GM19035 (cell line): ENCODE data around the gene CSMD2.
"Not testable (repeated sequence)": the region's sequence is repeated elsewhere in the genome, so short reads cannot be mapped to it uniquely, and the experiment has no call there.

Experiments
- ATAC-seq: cut with Tn5 transposase; IDR thresholded peaks from one replicate; pipeline ENCODE4 v1.9.1; 2021; ENCODE audit not compliant: unreplicated experiment

CSMD2 gene

GRCh38 chr1:34055818-34056217 lies 109.2 kb downstream of the CSMD2 start:
- ATAC-seq = no peak

GRCh38 chr1:34054920-34055319 lies 110.1 kb downstream of the CSMD2 start:
- ATAC-seq = no peak

- ATAC-seq = no peak
Measured at GRCh38 chr1:34053660-34054059, 111.4 kb downstream of the CSMD2 start.

- no peak for ATAC-seq
Measured at GRCh38 chr1:34052565-34052964, 112.5 kb downstream of the CSMD2 start.

GRCh38 chr1:34050709-34051485 lies 114.1 kb downstream of the CSMD2 start:
- no peak for ATAC-seq

- no peak for ATAC-seq
Measured at GRCh38 chr1:34049994-34050393, 115.0 kb downstream of the CSMD2 start.

DNA sequence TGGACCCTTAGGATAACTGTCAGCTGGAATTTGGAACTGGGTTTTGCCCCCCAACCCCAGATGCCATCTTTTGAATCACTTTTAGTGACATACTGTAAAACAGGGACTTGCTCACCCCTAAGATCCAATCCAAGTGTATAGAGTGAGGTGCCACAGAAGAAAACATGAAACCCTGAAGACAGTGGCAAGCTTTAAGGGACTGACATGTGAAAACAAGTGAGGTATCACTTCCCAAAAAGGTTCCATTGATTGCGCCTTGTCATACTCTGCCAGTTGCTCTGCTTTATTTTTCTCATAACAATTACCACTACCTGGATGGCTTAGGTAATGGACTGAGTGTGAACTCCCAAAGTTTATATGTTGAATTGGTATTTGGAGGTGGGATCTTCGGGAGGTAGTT lies 115.6 kb downstream of the CSMD2 start:
- ATAC-seq = no peak

DNA sequence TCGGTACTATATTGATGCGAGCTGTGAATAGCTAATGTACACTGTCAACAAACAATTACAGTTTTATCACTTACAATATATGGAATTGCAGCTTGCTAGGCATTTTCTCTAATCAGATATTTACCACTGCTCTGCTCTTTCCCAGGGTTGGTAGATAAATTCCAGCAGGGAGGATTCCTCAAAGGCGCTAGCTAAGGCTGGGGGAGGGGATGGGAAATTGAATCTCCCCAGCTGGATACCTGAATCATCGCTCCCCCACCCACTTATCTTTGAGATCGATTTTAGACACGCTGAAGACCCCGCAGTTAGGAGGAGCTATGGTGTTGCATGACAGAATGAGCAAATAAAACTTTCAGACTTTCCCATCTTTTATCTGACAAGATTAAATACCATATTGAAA lies 127.2 kb downstream of the CSMD2 start:
- ATAC-seq = no peak

GRCh38 chr1:34037109-34037508 lies 127.9 kb downstream of the CSMD2 start:
- no peak for ATAC-seq

DNA sequence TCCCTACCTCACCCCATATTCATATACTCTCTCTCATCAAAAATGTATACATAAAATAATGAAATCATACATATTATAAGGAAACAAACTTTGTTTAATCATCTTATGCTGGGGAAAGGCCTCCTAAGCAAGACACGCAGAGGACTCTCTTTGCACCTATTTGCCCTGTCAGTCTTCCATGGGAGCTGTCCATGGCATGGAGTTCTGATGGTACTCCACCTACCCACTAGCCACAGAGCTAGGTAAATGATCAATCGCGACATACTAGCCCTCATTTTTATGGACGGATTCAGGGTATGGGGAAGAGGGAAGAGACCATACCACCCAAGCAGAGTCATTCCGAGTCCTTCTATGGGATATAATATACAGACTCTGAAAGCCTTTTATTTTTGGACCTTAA lies 131.0 kb downstream of the CSMD2 start:
- no peak for ATAC-seq

DNA sequence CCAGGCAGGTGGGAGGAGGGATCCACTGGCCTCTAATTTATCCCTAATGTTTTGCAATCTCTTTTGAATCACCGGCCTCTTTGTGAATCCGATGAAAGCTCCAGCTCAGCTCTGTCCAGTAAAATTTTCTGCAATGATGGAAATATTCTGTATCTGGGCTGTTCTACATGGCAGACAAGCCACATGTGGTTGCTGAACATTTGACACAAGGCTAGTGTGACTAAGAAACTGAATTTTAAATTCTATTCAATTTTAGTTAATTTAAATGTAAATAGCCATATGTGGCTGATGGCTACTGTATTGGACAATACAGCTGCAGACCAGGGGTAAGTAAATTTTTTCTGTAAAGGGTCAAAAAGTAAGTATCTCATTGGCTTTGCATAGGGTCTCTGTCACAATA lies 135.1 kb downstream of the CSMD2 start:
- no peak for ATAC-seq

- ATAC-seq = no peak
Measured at GRCh38 chr1:34029515-34029914, 135.5 kb downstream of the CSMD2 start.

- no peak for ATAC-seq
Measured at GRCh38 chr1:34028381-34029055, 136.5 kb downstream of the CSMD2 start.

- no peak for ATAC-seq
Measured at GRCh38 chr1:34025675-34026074, 139.4 kb downstream of the CSMD2 start.

DNA sequence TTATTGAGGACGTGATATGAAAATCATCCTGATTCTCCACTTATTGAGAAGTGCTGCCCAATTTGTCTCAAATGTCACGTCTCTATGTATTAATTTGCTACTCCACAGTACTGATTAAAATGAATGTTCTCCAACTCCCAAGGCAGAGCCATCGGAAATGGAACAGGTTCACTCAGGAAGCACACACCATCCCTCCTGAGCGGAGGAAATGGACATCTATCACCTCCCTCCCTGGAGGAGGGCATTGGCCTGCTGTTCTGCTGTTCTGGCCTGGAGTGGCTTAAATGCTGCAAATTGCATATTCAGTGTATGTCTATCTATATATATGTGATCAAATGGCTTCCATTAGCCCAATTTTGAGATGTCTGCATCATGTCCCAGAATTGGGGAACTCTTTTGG lies 140.5 kb downstream of the CSMD2 start:
- no peak for ATAC-seq

- ATAC-seq = no peak
Measured at GRCh38 chr1:34019741-34020552, 145.1 kb downstream of the CSMD2 start.

DNA sequence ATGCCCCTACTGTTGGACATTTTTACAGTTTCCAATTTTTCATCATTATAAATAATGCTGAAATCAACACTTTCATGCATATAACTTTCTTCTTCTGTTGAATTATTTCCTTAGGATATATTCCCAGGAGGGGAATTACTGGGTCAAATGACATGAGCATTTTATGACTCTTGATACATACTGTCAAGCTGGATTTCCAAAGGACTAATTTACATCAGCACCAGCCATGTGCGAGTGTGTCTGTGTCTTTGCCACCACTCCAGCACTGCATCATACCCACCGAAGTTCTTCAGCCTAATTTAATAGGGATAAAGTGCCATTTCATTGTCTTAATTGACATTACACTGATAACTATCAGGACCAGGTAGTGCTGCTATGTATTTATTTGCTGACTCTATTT lies 146.7 kb downstream of the CSMD2 start:
- ATAC-seq = no peak

DNA sequence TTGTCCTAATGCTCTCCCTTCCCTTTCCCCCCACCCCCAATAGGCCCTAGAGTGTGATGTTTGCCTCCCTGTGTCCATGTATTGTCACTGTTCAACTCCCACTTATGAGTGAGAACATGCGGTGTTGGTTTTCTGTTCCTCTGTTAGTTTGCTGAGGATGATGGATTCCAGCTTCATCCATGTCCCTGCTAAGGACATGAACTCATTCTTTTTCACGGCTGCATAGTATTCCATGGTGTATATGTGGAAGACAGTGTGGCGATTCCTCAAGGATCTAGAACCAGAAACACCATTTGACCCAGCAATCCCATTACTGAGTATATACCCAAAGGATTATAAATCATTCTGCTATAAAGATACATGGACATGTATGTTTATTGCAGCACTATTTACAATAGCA lies 148.7 kb downstream of the CSMD2 start:
- ATAC-seq = not testable (repeated sequence)

DNA sequence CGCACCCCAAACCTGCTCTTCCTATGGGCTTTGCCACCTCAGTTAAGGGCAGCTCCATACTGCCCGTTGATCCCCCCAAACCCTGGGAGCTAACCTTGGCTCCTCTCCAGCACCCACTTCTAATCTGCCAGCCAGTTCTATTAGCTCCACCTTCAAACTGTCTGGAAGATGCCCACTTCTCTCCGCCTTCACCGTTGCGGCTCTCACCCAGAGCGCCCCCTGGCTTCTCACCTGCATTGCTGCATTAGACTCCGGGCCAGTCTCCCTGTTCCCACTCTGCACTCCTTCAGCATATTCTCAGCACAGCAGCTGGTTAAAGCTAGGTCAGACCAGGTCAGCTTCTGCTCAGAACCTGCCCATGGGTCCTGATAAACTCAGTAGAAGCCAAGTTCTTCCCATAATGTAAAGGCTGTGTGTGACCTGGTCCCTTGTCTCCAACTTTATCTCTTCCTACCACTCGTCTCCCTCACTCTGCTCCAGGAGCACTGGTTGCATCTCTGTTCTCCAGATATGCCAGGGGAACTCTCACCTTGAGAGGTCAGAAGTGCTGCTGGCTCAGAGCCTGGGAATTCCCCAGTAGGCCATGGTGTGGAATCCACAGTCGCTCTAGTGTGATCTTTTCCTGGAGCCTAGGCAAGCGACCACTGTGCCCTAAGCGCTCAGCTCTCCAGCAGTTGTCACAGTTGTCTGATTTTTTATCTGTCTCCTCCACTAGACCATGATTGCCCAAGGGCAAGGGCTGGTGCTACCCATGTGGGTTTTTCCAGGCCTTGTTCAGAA lies 150.9 kb downstream of the CSMD2 start:
- no peak for ATAC-seq

DNA sequence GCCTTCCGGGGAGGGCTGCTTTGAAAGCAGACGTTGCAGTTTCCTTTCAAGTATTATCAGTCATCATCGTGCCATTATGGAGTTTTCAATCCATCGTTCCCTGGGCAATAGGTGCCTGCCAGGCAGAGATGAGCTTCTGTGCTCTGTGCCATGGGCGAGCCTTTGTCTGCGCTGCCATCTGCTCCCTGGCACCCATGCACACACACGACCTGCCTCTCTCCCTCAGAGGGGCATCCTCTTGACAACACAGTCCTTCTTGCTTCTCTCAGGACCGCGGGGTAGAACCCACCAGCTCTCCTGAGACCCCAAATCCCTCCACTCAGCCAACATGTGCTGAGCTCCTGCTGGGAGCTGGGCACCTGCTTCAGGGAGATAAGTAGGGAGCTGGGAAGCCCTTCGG lies 151.9 kb downstream of the CSMD2 start:
- ATAC-seq = no peak

GRCh38 chr1:34009340-34009985 lies 155.6 kb downstream of the CSMD2 start:
- no peak for ATAC-seq
